ENCODE data around the gene SPI1.

The SPI1 gene

DNA sequence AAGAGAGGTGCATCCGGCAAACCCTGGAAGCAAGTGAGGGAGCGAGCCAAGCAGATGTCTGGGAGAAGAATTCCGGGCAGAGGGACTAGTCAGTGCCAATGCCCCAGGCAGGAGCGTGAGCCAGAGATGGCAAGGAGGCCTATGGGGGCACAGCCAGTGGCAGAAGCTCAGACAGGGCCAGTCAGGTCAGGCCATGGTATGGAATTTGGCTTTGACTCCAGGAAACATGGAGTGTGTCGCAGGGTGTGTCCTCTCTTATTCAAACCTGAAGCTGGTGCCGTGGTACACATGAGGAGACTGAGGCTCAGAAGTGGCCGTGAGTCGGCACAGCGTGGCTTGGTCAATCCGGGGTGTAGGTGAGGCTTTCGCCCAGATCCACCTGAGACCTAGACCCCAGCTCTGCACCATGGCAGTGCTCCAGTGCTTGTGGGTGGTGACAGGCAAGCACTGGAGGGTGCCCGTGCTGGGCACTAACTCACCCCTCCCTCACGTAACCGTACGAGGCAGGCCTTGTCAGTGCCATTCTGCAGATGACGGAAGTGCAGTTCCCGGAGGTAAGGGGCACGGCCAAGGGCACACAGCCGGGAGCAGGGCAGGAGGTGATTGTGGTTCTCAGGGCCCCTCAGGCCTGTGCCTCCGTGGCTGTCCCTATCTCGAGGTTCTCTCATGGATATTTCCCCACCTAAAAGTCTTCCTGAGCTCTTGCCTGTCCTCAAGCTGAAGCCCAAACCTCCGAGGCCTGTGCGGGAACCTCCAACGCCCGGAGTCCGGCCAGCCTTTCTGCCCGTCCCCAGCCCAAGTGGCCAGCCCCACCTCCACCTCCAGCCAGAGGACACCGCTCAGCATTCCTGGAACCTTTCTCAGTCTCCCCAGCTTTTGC is 10.6 kb upstream of the SPI1 start:
- DNase-seq (ENCODE audit: low spot score) = no peak

- DNase-seq (ENCODE audit: low spot score) = no peak
Observed at GRCh38 chr11:47387944-47388696, 9.8 kb upstream of the SPI1 start.

GRCh38 chr11:47384498-47384897 is 6.2 kb upstream of the SPI1 start:
- DNase-seq (ENCODE audit: low spot score) = no peak

DNA sequence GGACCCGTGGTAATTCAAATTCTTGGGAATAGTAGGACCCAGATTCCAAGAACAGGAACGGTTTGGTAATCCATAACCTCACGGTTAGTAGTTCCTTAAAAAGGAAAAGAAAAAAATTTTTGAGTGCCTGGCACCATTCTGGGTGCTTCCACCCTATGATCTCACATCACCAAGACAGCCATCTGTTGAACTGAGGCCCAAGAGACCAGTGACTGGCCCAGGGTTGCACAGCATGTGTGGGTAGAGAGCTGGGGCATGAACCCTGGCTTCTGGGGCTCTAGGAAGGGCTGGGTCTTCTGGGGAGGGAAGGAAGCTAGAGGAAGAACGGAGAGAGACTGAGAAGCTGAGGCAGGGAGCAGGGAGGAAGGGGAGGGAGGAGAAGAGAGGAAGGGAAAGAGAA is 4.7 kb upstream of the SPI1 start:
- DNase-seq (ENCODE audit: low spot score) = no peak

DNA sequence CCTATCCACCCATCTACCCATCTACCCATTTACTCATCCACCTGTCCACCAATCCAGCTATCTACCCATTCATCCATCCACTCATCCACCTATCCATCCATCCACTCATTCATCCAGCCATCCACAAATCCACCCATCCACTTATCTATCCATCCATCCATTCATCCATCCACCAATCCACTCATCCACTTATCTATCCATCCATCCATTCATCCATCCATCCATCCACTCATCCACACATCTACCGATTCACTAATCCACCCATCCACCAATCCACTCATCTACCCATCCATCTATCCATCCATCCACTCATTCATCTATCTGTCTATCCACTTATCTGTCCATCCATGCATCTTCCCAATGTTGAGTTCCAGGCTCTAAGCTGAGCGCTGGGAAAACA is 1.7 kb upstream of the SPI1 start:
- DNase-seq (ENCODE audit: low spot score) = no peak

GRCh38 chr11:47379317-47379716 is 970 bp upstream of the SPI1 start:
- no peak for DNase-seq (ENCODE audit: low spot score)

- no peak for DNase-seq (ENCODE audit: low spot score)
Observed at GRCh38 chr11:47378836-47379170, 456 bp upstream of the SPI1 start.

DNA sequence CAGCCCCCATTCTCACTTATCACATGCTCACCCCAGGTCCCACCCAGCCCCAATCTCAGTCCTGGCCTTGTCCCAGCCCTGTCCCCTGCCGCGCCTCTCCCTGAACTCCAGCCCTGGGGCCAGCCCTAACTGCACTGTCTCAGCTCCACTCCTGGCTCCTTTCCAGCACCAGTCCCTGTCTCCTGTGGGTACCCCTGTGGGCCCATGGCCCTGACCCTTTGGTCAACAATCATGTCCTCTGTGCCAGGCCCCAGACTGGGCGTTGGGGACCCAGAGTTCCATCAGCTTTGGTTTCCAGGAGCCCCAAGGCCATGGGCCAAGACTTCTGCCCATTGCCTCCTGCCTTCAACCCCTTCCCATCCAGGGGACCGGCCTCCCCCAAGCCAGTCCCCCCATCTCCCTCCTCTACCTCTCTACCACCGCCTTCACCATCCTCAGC is 757 bp downstream of the SPI1 start:
- DNase-seq (ENCODE audit: low spot score) = no peak

GRCh38 chr11:47376525-47377371 is 1.6 kb downstream of the SPI1 start:
- peak; percentile 42 for DNase-seq (ENCODE audit: low spot score)

GRCh38 chr11:47376107-47376524 is 2.2 kb downstream of the SPI1 start:
- peak; percentile 40 for DNase-seq (ENCODE audit: low spot score)

DNA sequence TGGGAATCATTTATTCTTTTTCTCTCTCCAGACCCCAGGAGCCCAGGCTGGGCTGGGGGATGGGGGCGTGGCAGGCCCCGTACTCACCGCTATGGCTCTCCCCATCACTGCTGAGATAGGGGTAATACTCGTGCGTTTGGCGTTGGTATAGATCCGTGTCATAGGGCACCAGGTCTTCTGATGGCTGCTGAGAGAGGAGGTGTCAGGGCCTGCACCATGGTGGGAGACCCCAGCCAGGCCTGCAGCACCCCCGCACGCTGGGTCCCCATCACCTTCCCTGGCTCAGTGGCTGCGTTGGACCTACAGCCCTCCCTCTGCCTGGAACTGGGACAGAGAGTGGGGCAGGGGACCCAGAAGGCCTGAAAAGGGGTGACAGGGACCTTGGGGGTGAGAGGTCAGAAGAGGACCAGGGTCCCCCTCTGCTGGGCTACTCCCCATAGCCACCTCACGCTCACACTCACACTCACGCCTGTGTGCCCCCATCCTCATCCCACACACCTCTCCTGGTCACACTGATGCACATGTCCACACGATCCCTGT is 2.7 kb downstream of the SPI1 start:
- DNase-seq (ENCODE audit: low spot score) = no peak

- DNase-seq (ENCODE audit: low spot score) = no peak
Observed at GRCh38 chr11:47375020-47375419, 3.3 kb downstream of the SPI1 start.

DNA sequence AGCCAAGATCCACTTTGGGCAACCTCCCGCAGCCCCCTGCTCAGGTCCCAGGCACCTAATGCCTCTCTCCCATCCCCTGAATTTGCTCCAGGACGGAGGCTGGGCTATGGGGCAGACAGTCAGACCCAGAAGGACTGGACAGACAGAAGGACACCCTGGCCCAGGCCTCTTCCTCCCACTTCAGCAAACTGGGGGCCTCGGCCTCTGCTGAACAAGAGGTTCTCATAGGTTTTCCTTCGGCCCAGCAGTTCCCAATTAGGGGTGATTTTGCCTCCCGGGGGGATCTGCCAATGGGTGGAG is 3.7 kb downstream of the SPI1 start:
- no peak for DNase-seq (ENCODE audit: low spot score)

DNA sequence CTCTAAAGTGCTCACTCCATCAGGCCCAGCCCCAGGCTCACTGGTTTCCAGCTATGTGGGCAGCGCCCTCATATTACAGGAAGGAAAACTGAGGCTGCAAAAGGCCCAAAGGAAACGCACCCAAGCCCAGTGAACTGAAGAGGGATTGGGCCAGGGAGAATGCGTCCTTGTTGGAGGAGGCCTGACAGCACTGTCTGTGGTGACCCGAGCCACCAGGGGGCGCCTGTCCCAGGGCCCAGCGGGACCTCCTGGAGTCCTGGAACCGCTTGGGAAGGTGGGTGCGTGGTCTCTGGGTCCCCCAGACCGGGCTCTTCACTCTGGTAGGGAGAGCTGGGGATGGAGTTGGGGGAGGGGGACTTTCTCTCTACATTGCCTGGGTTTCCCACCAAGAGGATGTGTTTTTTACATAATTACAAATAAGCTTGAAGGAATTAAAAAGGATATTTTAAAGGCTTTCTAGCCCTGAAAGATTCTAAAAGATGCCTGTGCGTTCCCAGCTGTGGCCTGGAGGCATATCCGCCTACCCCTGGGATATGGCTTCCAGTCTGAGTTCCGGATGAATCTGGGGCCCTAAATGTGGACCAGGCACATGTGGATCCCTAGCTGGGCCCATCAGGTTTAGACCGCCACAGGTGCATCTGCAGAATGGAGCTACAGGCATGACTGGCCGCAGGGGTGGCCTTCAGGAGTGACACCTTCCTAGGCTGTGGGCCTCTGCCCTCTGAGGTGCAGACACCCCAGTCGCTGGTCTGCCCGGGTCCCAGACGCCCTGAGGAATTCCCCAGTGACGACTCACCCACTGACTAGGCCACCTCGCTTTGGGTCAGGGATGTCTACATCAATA is 4.2 kb downstream of the SPI1 start:
- DNase-seq (ENCODE audit: low spot score) = peak; percentile 86

DNA sequence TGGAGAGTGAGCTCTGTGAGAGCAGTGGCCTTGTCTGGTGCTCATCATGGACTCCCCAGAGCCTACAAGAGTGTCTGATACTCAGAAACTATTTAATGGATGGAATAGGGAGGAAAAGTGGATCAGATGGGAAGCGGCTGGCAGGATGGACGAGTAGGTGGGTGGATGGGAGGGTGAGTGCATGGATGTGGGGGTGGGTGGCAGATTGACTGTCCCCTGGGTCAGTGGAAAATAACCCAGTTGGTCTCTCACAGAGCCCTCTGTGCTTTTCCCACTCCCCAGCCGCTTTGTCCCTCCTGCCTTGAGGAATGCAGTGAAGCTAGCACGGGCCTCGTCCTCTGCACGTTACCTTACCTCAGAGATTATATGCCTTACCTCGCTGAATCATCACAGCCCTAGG is 5.9 kb downstream of the SPI1 start:
- DNase-seq (ENCODE audit: low spot score) = peak; percentile 32

GRCh38 chr11:47369676-47370075 is 8.7 kb downstream of the SPI1 start:
- DNase-seq (ENCODE audit: low spot score) = no peak

GRCh38 chr11:47366020-47366490 is 12.3 kb downstream of the SPI1 start:
- no peak for DNase-seq (ENCODE audit: low spot score)

DNA sequence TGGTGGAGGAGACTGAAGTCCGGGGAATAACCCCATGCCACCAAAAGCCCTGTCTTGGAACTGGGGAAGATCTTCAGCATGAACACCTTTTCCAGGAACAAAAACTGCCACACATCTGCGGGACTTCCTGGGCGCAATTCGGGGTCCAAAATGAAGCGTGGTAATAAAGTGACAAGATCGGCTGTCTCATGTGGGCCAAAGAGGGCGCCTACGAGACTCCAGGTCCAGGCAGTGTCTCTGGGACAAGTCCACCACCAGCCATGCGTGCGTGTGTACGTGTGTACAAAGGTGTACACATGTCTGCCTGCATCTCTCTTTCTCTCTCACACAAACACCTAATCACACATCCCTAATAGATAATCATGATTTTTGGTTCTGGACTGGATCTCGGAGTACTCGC is 16.9 kb downstream of the SPI1 start:
- DNase-seq (ENCODE audit: low spot score) = peak; percentile 41

- DNase-seq (ENCODE audit: low spot score) = no peak
Observed at GRCh38 chr11:47360341-47360740, 18.0 kb downstream of the SPI1 start.

- no peak for DNase-seq (ENCODE audit: low spot score)
Observed at GRCh38 chr11:47359586-47359985, 18.8 kb downstream of the SPI1 start.

DNA sequence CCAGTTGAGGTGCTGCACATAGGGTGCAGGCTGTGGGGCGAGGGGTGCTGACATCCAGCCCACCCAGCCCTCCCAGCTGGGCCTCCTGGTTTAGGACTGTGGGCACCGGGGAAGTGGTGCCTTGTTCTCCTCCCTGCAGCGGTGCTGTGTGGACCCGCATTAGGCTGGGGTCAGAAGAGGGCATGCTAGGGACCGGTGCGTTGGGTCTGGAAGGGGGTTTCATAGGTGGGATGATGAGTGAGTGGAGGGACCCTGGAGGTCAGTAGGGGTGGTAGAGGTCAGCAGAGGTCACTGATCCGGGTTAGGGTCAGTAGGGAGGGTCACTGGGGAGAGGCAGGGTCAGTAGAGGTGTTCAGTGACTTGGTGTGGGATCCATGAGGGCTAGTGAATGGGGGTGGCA is 19.2 kb downstream of the SPI1 start:
- no peak for DNase-seq (ENCODE audit: low spot score)

DNA sequence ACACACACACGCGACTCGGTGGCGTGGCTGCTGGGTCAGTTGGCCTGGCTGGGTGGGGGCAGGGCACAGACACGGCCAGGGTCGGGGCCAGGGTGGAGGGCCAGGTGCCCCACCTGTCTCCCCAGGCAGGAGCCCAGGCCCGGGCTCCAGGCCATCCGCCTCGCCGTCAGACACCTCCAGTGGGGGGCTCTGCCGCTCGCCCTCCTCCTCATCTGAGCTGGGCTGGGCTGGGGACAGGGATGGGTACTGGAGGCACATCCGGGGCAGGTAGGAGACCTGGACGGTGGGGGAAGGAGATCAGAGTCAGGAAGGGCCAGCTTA is 19.7 kb downstream of the SPI1 start:
- DNase-seq (ENCODE audit: low spot score) = no peak
